ENCODE data around the gene RFK.
"Not testable (repeated sequence)": the region's sequence is repeated elsewhere in the genome, so short reads cannot be mapped to it uniquely, and the experiment has no call there.

RFK gene

GRCh38 chr9:76438841-76439588, 44.8 kb upstream of the RFK start:
- H3K27me3 ChIP-seq (ENCODE audit: insufficient read depth, low read length, poor library complexity, severe bottlenecking) = no peaks in the 10 kb centered on the region
- no peaks in the 10 kb centered on the region for H4K20me1 ChIP-seq (ENCODE audit: insufficient read depth, low read length, poor library complexity, severe bottlenecking)
- no peak overlapping the region for H3K9ac ChIP-seq (ENCODE audit: low read depth, low read length, poor library complexity, severe bottlenecking)
- H3K9me3 ChIP-seq (ENCODE audit: insufficient read depth, low read depth, low read length) = no peaks in the 10 kb centered on the region
- H3K4me2 ChIP-seq (ENCODE audit: low read depth, low read length, poor library complexity, severe bottlenecking) = no peak overlapping the region
- no peak overlapping the region for H3K4me3 ChIP-seq (ENCODE audit: low read length, poor library complexity, severe bottlenecking)
- H3F3A ChIP-seq (ENCODE audit: low read depth) = no peaks in the 10 kb centered on the region
- H2AFZ ChIP-seq (ENCODE audit: low read length) = no peak overlapping the region
- no peak for TF ChIP-seq EZH2phosphoT487 (IDR thresholded peaks at IDR 0.05; ENCODE audit: borderline replicate concordance)
- TF ChIP-seq, protein P1, sequence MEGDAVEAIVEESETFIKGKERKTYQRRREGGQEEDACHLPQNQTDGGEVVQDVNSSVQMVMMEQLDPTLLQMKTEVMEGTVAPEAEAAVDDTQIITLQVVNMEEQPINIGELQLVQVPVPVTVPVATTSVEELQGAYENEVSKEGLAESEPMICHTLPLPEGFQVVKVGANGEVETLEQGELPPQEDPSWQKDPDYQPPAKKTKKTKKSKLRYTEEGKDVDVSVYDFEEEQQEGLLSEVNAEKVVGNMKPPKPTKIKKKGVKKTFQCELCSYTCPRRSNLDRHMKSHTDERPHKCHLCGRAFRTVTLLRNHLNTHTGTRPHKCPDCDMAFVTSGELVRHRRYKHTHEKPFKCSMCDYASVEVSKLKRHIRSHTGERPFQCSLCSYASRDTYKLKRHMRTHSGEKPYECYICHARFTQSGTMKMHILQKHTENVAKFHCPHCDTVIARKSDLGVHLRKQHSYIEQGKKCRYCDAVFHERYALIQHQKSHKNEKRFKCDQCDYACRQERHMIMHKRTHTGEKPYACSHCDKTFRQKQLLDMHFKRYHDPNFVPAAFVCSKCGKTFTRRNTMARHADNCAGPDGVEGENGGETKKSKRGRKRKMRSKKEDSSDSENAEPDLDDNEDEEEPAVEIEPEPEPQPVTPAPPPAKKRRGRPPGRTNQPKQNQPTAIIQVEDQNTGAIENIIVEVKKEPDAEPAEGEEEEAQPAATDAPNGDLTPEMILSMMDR (conservative IDR thresholded peaks at IDR 0.05; ENCODE audit: low read length) = no peak
- H3K36me3 ChIP-seq (ENCODE audit: insufficient read depth, low read length) = no peaks in the 10 kb centered on the region
- H3K4me1 ChIP-seq (ENCODE audit: insufficient read depth, low read length, poor library complexity, severe bottlenecking) = peaks cover under 1% of the 10 kb centered on the region
- H3K9me2 ChIP-seq (replicated peaks; ENCODE audit: low read depth, low read length) = no peaks in the 10 kb centered on the region
- H3K79me2 ChIP-seq (ENCODE audit: insufficient read depth, low read length) = no peaks in the 10 kb centered on the region

GRCh38 chr9:76437017-76437699, 42.9 kb upstream of the RFK start:
- not testable (repeated sequence) for H3K79me2 ChIP-seq (ENCODE audit: insufficient read depth, low read length); H3K9me3 ChIP-seq (ENCODE audit: insufficient read depth, low read depth, low read length); H3K36me3 ChIP-seq (ENCODE audit: insufficient read depth, low read length); H3F3A ChIP-seq (ENCODE audit: low read depth); H2AFZ ChIP-seq (ENCODE audit: low read length); H3K9me2 ChIP-seq (replicated peaks; ENCODE audit: low read depth, low read length); H3K4me1 ChIP-seq (ENCODE audit: insufficient read depth, low read length, poor library complexity, severe bottlenecking); H3K9ac ChIP-seq (ENCODE audit: low read depth, low read length, poor library complexity, severe bottlenecking); H3K27me3 ChIP-seq (ENCODE audit: insufficient read depth, low read length, poor library complexity, severe bottlenecking); H4K20me1 ChIP-seq (ENCODE audit: insufficient read depth, low read length, poor library complexity, severe bottlenecking); H3K4me2 ChIP-seq (ENCODE audit: low read depth, low read length, poor library complexity, severe bottlenecking); H3K4me3 ChIP-seq (ENCODE audit: low read length, poor library complexity, severe bottlenecking)

DNA sequence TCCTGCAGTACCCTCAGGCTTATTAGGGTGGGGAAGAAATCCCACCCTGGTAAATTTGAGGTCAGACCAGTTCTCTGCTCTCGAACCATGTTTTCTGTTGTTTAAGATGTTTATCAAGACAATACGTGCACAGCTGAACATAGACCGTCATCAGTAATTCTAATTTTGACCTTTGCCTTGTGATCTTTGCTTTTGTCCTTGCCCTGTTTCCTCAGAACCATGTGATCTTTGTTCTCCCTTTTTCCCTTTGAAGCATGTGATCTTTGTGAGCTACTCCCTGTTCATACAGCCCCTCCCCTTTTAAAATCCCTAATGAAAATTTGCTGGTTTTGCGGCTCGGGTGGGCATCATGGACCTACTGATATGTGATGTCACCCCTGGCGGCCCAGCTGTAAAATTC, 40.7 kb upstream of the RFK start:
- not testable (repeated sequence) for H3K9me2 ChIP-seq (replicated peaks; ENCODE audit: low read depth, low read length); H3K27me3 ChIP-seq (ENCODE audit: insufficient read depth, low read length, poor library complexity, severe bottlenecking); H3K79me2 ChIP-seq (ENCODE audit: insufficient read depth, low read length); H2AFZ ChIP-seq (ENCODE audit: low read length); H4K20me1 ChIP-seq (ENCODE audit: insufficient read depth, low read length, poor library complexity, severe bottlenecking); H3K36me3 ChIP-seq (ENCODE audit: insufficient read depth, low read length); H3K4me3 ChIP-seq (ENCODE audit: low read length, poor library complexity, severe bottlenecking); H3F3A ChIP-seq (ENCODE audit: low read depth); H3K9ac ChIP-seq (ENCODE audit: low read depth, low read length, poor library complexity, severe bottlenecking); H3K4me1 ChIP-seq (ENCODE audit: insufficient read depth, low read length, poor library complexity, severe bottlenecking); H3K9me3 ChIP-seq (ENCODE audit: insufficient read depth, low read depth, low read length); H3K4me2 ChIP-seq (ENCODE audit: low read depth, low read length, poor library complexity, severe bottlenecking)

- H3K4me3 ChIP-seq (ENCODE audit: low read length, poor library complexity, severe bottlenecking) = no peak overlapping the region
- H2AFZ ChIP-seq (ENCODE audit: low read length) = no peak overlapping the region
- TF ChIP-seq, protein P1 (conservative IDR thresholded peaks at IDR 0.05; ENCODE audit: low read length) = no peak
- TF ChIP-seq EZH2phosphoT487 (IDR thresholded peaks at IDR 0.05; ENCODE audit: borderline replicate concordance) = no peak
- no peaks in the 10 kb centered on the region for H3K27me3 ChIP-seq (ENCODE audit: insufficient read depth, low read length, poor library complexity, severe bottlenecking)
- H3K36me3 ChIP-seq (ENCODE audit: insufficient read depth, low read length) = no peaks in the 10 kb centered on the region
- no peaks in the 10 kb centered on the region for H3F3A ChIP-seq (ENCODE audit: low read depth)
- H3K9me3 ChIP-seq (ENCODE audit: insufficient read depth, low read depth, low read length) = no peaks in the 10 kb centered on the region
- H3K4me1 ChIP-seq (ENCODE audit: insufficient read depth, low read length, poor library complexity, severe bottlenecking) = no peaks in the 10 kb centered on the region
- H3K79me2 ChIP-seq (ENCODE audit: insufficient read depth, low read length) = no peaks in the 10 kb centered on the region
- H3K4me2 ChIP-seq (ENCODE audit: low read depth, low read length, poor library complexity, severe bottlenecking) = no peak overlapping the region
- H4K20me1 ChIP-seq (ENCODE audit: insufficient read depth, low read length, poor library complexity, severe bottlenecking) = no peaks in the 10 kb centered on the region
- no peak overlapping the region for H3K9ac ChIP-seq (ENCODE audit: low read depth, low read length, poor library complexity, severe bottlenecking)
- H3K9me2 ChIP-seq (replicated peaks; ENCODE audit: low read depth, low read length) = no peaks in the 10 kb centered on the region
These were observed 39.6 kb upstream of the RFK start for GRCh38 chr9:76433836-76434235.
